NCI-H510A treated with DMSO at 0.1 percent for 48 hours (cell line): Measurements from ENCODE around the gene LRMDA.
"Not testable (repeated sequence)": the region's sequence is repeated elsewhere in the genome, so short reads cannot be mapped to it uniquely, and the experiment has no call there.

ENCODE experiments used
- DNase-seq: peaks from one replicate; lab custom pipeline; 2025; lab: John Stamatoyannopoulos, UW

The LRMDA gene

DNA sequence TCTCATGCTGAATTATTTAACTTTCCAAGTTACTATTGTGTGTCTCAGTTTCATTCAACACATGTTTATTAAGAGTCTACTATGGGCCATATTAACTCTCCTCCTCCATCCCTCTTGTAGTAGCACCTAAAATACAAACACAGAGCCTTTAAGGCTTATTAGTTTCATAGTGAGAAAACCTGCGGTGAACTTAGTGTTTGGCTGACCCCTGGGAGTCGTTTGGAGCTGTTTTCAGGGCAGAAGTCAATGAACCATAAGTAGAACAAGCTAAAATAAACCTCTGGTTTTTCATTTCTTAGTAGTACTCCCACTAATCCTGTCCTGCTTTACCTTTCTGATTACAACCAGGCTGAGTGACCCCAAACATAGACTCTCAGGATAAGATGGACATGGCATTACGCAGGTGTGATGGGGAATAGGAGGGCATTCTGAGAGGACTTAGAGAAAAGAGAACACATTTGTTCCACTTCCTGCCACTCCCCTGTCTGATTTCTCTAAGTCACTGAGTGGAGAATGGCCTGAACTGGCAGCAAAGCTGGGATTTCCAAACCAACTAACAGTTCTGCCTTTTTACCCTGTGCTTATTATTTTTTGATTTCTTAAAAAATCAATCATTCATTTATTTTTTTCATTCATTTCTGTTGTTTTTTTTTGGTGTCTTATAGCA, 74.5 kb downstream of the LRMDA start:
- no peak for DNase-seq

DNA sequence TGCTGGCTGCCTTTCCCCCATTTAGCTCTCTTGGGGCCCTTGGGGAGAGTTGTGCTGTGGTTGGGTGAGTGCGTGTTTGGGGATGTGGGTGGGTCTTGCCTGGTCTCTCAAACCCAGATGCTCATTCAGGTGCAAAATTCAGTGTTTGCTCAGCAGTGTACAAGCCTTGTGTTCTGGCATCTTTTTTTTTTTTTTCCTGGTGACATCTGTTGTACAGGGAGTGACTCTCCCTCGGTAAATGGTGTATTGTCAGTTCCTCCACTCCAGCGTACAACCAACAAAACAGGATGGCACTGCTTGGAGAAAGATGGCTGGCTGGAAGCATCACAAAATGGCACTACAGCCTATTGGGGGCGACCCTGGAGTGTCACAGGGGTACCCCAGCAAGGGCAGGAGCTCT, 75.5 kb downstream of the LRMDA start:
- DNase-seq: no peak

GRCh38 chr10:75507469-75507868, 76.0 kb downstream of the LRMDA start:
- DNase-seq: no peak

DNA sequence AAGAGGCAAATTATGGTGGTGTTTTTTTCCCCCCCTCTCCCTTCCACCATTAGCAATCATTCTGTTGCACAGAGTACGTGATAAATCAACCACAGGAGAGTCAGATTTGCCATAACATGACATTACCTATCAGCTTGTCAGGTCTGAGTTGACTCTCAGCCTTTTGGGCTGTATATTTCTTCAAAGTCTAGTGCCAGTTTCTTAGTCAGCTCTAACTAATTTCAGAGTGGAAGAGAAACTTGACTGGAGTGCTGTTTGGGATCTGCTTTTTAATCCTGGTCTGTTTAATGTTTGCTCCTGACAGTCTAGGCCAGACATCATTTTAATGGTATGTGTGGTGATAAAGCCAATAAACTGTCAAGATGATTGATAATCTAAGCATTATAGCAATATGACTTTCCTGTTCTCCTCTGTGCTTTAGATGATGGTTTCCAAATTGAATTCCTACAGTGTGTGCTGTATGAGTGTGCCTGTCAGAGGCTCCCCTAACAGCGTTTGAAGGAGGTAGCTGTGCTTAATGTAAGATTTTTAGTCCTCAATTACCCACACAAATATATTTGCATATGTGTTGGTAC, 76.9 kb downstream of the LRMDA start:
- no peak for DNase-seq

DNA sequence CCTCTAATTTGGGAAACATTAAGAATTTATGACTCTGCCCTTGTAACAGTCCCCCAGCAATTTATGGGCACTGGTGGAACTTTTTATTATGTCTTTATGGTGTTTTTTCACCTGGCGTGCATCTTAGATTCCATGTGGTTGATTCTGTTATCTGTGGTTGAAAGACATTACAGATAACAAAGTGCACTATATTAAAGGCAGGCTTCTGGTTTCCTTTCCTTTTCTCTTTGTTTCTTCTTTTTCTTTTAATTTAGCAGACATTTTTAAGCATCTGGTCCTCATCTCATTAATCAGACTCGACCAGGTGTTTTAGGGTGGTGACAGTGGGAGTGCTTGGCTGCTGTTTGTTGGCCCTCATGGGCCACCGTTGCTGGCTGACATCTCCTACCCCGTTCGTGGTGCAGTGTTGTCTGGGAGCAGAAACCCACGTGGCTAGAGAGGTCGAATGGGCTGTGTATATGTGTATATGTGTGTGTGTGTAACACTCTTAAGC, 77.4 kb downstream of the LRMDA start:
- DNase-seq: no peak

DNA sequence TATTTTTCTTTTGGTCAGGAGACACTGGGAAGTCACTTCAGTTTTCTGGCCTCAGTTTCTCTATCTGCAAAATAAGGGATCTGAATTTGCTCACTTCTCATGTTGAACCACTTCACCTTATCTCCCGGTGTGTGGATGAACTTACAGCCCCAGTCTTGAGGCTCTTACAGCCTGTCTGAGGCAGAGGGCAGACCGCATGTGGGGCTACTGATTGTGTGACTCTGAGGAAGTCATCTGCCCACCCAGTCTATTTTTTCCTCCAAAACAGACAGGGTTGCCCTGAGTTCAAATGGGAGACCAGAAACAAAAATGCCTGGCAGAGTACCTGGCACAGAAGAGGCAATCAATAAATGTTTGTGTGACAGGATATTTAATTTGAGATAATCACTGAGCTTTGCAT, 78.3 kb downstream of the LRMDA start:
- DNase-seq: no peak

DNA sequence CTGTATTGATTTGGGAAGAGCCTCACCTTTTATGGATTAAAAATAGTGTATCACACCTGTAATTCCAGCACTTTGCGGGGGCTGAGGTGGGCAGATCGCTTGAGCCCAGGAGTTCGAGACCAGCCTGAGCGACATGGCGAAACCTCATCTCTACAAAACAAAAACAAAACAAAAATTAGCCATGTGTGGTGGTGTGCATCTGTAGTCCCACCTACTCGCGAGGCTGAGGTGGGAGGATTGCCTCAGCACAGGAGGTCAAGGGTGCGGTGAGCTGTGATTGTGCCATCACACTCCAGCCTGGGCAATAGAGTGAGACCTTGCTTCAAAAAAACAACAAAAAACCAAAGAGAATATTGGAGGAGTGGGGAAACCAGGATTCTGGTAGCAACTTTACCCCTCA, 79.6 kb downstream of the LRMDA start:
- no peak for DNase-seq

- DNase-seq: peak; percentile 86
Observed at GRCh38 chr10:75512203-75512933, 80.9 kb downstream of the LRMDA start.

DNA sequence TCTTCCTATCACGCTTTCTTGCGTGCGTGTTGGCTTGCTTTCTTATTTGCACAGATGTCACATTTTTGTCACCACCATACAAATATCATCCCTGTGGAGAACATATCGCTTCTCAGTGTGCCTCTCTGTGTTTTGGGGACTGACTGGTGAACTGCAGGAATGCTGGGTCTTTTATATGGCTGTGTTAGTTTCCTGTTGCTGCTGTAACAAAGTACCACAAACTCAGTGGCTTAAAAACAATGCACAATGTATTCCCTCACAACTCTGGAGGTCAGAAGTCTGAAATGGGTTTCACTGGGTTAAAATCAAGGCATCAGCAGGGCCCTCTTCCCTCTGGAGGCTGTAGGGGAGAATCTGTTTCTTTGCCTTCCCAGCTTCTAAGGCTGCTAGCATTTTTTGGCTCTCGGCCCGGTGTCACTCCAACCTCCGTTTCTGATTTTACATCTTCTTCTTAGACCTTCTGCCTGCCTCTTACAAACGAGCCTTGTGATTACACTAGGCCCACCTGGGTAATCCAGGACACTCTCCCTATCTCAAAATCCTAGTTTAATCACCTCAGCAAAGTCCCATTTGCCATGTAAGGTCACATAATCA, 82.0 kb downstream of the LRMDA start:
- DNase-seq: no peak

DNA sequence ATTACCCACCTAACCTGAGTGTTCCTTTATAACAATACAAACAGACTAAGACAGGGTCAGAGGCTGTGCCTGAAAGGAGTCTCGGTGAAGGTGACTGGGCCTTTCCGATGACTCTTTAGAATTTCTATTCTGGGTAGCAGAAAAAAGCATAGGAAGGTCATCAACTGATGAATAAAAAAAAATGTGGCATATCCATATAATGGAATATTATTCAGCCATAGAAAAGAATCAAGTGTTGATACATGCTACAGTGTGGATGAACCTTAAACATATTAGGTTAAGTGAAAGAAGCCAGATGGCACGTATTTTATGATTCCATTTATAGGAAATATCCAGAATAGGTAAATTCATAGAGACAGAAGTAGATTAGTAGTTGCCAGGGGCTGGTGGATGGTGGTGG, 83.4 kb downstream of the LRMDA start:
- no peak for DNase-seq

DNA sequence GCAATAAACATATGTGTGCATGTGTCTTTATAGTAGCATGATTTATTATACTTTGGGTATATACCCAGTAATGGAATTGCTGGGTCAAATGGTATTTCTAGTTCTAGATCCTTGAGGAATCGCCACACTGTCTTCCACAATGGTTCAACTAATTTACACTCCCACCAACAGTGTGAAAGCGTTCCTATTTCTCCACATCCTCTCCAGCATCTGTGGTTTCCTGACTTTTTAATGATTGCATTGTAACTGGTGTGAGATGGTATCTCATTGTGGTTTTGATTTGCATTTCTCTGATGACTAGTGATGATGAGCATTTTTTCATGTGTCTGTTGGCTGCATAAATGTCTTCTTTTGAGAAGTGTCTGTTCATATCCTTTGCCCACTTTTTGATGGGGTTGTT, 84.7 kb downstream of the LRMDA start:
- not testable (repeated sequence) for DNase-seq

GRCh38 chr10:75519213-75519612, 87.8 kb downstream of the LRMDA start:
- DNase-seq: not testable (repeated sequence)

DNA sequence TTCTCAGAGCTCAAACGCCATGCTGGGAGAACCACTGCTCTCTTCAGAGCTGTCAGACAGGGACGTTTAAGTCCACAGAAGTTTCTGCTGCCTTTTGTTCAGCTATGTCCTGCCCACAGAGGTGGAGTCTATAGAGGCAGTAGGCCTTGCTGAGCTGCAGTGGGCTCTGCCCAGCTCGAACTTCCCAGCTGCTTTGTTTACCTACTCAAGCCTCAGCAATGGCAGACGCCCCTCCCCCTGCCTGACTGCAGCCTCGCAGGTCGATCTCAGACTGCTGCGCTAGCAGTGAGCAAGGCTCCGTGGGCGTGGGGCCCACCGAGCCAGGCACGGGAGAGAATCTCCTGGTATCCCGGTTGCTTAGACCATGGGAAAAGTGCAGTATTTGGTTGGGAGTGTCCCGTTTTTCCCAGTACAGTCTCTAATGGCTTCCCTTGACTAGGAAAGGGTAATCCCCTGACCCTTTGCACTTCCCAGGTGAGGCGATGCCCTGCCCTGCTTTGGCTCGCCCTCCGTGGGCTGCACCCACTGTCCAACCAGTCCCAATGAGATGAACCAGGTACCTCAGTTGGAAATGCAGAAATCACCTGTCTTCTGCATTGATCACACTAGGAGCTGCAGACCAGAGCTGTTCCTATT, 89.9 kb downstream of the LRMDA start:
- peak; percentile 65 for DNase-seq

DNA sequence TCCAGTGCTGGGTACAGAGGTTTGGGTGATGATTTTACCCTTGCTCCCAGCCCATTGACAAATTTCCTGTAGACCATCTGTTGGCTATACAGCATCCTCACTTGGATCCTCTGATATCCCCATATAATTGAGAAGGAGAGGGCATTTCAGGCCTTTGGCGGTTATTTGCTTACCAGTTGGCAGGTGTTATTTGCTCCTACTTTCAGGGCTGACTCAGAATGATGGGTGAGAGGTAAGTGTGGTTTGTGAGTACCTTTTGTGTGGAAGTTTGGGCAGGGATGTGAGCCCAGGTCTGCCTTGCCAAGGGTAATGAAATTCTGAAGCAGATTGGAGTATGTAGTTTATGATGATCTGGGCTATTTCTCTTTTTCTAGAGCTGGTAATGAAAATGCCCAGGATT, 93.6 kb downstream of the LRMDA start:
- peak; percentile 61 for DNase-seq

- no peak for DNase-seq
Observed at GRCh38 chr10:75525646-75526045, 94.2 kb downstream of the LRMDA start.

DNA sequence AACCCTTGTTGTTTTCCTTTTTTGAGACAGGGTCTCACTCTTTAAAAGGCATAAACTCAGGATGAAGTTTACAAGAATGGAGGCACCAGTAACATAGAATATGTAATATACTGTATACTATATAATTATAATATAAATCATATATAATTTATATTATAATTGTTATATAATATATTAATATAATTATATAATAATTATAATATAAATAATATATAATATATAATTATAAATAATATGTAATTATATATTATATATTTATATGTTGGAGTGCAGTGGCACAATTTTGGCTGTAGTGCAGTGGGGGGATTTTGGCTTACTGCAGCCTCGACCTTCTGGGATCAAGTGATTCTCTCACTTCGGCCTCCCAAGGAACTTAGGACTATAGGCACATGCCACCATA, 96.1 kb downstream of the LRMDA start:
- no peak for DNase-seq

GRCh38 chr10:75528392-75528791, 97.0 kb downstream of the LRMDA start:
- no peak for DNase-seq

- DNase-seq: no peak
Observed at GRCh38 chr10:75530299-75530698, 98.9 kb downstream of the LRMDA start.

GRCh38 chr10:75531571-75532031, 100.2 kb downstream of the LRMDA start:
- DNase-seq: no peak

GRCh38 chr10:75532253-75532924, 101.0 kb downstream of the LRMDA start:
- no peak for DNase-seq

DNA sequence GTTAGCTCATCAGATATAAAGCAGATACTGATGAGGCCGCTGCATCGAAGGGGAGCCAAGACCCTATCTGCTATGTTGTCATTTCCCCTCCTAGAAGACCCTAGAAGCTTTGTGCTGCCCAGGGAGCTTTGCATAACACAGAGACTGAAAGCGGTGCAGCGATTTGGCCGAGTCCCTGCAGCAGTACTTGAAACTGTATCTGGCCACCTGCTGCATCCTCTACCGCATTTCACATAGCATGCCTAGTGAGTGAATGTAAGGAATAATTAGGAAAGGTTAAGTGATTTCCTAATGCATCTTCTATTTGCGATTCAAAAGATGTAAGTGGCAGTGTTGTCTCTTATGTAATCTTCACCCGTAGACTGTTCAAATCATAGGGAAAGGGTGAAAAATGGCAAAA, 106.7 kb downstream of the LRMDA start:
- peak; percentile 3 for DNase-seq

GRCh38 chr10:75538765-75539164, 107.3 kb downstream of the LRMDA start:
- no peak for DNase-seq
